Activated effector memory CD4-positive, alpha-beta T cell treated with Interleukin-2 at 50 U/mL for 16 hours (primary cell): ENCODE data around the gene SCAMP4.

ENCODE experiments used
- DNase-seq: peaks from one replicate; pipeline ENCODE4 v3.0.0-alpha.2; 2020

The SCAMP4 gene

GRCh38 chr19:1942078-1942933 lies 37.1 kb downstream of the SCAMP4 start:
- DNase-seq: peak; percentile 73

DNA sequence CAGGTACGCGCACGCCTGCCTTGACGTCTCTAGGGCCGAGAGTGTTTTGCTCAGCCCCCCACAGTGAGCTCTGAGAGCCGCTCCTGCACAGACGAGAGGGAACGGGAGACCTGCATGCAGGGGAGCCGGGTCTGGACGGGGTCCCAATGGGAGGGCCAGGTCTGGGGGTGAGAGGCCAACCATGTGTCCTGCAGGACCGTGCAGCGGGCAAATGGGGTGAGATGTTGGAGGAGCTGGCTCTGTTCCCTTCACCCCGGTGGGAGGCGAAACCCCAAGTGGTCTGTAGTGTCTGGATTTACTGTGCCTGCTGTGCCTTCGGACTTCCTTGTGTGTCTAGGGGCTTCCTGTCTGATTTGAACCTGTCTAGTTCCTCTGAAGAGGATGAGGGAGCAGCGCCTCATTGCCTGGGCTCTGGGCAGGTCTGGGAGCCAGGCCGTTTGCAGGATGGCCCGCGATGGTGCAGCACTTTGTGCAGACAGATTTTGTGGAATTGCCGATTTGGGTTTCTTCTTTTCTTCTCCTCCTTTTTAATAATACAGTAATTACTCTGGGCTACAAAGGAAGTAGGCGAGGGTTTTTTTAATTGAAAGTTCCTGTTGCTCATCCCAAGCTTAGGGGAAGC lies 37.8 kb downstream of the SCAMP4 start:
- DNase-seq: no peak

DNA sequence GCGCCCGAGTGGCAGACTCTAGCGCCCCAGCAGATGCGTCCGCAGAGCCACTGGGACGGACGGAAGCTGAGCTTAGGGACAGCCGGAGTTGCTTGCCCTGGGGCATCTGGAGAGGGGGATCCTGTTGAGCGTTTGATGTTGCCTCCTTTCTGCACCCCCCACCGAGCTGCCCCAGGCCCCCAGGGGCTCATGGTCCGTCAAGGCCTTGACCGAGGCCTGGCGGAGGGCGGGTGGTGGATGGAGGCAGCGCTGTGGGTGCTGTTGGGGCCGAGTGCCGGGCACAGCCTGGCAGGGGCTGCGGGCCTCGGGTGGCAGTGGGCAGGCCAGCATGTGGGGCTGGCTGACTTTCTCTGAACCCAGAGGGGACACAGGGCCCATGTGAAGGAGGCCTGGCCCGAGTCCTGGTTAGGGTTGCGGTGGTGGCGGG lies 38.5 kb downstream of the SCAMP4 start:
- no peak for DNase-seq

- no peak for DNase-seq
Measured at GRCh38 chr19:1944088-1944915, 39.1 kb downstream of the SCAMP4 start.

GRCh38 chr19:1944916-1945561 lies 39.8 kb downstream of the SCAMP4 start:
- no peak for DNase-seq

DNA sequence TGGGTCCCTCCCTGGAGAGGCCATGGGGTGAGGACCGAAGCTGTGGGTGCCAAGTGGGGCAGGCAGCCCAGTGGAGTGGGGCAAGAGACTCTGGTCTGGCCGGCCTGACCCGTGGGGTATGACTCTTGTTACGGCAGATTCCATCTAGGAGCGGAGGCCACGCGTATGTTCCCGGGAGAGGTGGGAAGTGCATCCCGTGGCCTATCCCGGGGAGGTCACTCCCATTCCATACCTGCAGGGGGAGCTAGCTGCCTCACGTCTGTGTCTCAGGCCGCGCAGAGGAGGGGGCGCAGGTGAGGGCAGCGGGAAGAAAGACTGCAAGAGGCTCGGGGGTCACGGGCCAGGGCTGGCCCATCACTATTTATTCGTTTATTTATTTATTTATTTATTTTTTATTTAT lies 40.7 kb downstream of the SCAMP4 start:
- DNase-seq: no peak

DNA sequence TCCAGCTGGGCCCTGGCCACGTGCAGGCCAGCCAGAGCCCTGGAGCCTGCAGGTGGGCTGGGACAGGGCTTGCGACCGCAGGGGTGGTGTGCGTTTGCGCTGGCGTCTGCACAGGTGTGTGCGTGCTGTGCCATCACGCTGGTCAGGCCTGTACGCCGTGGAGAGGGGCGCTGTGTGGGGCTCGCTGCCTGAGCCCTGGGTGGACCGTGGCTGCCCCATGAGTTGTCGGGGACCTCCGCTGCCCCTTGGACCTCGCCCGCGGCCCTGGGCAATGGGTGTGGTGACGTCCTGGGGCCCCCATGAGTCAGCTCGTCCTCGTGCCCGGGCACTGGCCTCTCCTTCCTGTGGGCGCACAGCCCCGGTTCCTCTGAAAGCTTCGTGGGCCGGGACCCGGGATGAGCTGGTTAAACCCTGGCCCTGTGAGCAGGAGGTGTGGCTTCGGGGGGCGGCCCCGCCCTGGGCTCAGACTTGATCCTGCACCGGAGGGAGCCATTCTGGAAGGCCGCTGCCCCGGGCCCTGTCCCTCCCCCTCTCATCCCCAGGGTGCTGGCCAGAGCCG lies 42.5 kb downstream of the SCAMP4 start:
- DNase-seq: no peak

GRCh38 chr19:1949304-1950101 lies 44.3 kb downstream of the SCAMP4 start:
- no peak for DNase-seq

DNA sequence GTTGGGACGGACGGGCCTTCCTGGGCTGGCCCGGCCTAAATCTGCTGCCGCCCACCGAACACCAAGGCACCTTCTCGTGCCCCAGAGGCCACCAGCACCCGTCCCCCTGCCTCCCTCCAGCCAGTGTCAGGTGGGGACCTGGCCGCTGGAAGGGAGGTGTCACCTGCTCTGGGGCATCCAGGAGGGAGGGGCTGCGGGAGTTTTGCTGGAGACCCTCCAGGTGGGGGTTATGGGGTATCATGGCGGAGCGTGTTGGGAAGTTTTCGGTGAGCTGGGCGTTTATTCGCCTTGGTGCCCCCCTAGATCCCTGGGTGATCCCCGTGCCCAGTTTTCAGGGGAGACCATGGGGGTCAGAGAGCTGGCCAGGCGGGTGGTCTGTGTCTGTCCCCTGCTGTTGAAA lies 45.4 kb downstream of the SCAMP4 start:
- DNase-seq: no peak

DNA sequence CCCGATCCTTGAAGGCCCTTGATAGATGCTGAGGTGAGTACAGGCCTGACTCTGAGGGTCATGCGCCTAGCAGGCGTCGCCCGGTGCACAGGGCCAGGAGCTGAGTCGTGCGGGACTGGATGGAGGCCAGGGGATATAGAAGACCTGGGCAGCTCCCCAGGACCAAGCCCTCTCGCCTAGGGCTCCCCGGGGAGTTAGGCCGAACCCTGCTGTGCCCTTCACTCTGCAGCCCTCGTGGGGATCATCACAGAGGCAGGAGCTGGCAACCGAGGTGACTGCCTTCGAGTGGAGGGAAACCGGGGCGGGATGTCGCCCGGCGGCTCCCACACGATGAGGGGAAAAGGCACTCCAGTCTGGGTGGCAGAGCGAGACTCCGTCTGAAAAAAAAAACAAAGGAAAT lies 47.4 kb downstream of the SCAMP4 start:
- DNase-seq: no peak

GRCh38 chr19:1953037-1953436 lies 47.8 kb downstream of the SCAMP4 start:
- DNase-seq: no peak

DNA sequence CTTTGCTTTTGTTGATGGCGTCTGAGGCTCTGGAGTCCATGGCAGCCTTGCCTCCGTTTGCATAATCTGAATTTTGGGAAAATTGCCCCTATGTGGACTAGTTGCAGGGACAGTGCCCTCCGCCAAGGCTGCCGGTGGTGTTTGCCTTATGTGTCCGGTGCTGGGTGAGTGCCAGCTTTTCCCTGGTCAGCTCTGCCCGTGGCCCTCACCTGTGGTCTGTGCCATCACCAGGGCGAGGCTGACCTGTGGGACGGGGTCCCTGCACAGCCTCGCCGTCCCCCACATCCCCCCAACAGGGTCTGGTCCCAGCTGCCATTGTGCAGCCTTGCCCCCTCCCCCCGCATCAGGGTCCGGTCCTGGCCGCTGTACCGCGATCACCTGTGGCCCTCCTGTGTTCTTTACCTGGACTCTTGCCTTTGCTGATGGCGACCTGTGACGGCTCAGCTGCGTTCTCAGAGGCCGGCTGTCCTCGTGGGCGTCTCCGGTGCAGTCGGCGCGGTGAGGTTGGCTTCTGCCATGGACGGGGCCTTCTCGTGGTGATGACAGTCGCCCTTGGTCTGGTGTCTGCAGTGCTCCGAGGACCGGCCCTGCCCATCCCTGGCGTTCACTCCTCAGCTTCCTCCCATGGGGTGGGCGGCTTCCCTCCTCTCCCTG lies 48.4 kb downstream of the SCAMP4 start:
- DNase-seq: no peak

DNA sequence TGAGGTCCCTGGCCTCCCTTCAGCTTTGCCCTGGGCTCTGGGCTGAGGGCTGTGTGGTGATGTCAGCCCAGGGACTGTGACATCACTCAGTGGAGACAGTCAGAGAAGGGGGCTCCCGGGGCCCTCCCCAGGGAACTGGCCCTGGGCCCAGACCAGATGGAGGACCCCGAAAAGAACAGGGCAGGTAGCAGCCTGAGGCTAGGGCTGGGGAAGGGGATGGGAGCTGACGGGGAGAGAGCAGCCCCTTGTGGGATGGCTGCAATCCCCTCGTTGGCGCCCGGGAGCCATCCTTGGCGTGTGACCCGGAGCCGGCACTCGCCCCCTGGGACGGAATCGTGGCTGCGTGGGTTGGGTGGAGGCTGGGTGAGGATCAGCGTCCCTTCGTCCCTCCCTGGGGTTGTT lies 49.3 kb downstream of the SCAMP4 start:
- DNase-seq: no peak

DNA sequence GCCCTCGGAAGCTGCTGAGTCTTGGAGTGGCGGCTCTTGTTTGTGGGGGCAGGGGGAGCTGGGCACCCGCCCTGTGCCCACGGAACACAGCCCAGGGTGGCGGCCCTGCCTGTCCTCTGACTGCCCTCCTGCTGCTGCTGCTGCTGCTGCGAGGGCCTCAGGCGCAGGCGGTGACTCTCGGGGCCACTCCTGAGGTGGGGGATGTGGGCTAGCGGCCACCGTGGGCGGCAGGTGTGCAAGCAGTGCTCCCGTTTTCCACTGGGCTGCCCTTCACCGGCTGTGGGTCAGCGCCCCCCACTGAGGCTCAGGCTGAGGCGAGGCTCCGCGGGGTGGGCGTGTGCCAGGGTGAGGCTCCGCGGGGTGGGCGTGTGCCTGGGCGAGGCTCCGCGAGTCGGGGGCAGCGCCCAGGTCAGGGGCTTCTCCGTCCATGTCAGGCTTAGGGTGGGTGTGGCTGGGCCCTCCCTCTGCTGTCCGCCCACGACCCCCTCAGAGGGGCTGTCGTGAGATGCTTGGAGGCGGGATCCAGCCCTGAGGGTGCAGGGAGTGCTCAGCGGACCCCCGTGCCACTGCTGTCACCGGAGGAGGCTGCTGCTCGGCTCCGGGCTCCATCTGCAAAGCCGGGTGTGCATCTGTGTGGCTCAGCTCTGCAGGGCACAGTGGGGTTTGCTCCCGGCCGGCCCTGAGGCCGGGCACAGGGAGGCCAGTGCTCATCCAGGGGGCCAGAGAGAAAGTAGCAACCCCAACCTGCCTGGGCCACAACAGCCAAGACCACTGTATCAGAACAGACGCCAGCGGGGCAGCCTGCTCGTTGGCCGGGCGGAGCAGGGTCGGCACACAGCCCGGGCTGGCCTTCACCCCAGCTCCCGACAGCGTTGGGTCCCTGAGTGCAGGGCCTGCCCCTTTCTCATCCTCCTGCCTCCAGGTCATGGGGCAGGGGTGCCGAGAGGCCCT lies 50.2 kb downstream of the SCAMP4 start:
- no peak for DNase-seq

DNA sequence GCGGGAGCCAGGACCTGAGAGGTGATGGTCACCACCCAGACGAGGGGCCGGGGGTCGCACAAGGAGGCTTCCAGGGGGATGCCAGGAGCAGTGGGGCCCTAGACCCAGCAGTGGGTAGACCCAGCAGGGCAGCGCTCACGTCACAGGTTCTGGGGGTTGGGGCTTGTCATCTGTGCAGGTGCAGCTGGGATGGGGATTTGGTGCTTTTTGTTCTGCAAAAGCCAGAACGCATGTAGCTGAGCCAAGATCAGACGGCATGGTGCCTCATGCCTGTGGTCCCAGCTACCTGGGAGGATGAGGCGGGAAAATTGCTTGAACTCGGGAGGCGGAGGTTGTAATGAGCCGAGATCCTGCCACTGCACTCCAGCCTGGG lies 50.9 kb downstream of the SCAMP4 start:
- DNase-seq: no peak

DNA sequence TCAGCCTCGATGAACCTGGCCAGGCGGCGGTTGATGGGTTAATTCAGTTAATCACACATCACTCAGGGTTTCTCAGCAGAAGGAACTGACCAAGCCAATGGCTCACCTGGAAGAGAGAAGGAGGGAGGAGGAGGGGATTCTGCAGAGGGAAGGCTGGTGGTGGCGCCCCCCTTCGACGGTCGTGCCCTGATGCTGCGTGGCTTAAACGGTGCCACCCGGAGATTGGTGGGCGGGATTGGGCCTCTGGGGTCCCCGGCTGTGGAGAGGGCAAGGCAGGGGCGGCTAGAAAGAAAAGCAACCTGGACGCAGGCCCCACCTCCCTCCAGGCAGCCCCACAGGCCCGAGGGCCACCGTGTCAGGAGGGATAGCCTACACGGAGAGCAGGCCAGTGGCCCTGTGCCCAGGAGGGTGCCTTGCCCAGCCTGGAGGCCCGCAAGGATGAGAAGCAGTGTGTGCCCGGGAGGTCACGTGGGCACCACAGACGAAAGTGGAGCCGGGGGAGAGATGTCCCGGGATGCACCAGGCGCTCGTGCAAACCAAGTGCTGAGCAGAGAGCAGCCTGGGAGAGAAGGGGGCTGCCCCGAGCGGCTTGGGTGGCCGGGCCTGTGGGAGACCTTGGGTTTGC lies 51.8 kb downstream of the SCAMP4 start:
- no peak for DNase-seq

GRCh38 chr19:1957562-1958248 lies 52.5 kb downstream of the SCAMP4 start:
- no peak for DNase-seq

DNA sequence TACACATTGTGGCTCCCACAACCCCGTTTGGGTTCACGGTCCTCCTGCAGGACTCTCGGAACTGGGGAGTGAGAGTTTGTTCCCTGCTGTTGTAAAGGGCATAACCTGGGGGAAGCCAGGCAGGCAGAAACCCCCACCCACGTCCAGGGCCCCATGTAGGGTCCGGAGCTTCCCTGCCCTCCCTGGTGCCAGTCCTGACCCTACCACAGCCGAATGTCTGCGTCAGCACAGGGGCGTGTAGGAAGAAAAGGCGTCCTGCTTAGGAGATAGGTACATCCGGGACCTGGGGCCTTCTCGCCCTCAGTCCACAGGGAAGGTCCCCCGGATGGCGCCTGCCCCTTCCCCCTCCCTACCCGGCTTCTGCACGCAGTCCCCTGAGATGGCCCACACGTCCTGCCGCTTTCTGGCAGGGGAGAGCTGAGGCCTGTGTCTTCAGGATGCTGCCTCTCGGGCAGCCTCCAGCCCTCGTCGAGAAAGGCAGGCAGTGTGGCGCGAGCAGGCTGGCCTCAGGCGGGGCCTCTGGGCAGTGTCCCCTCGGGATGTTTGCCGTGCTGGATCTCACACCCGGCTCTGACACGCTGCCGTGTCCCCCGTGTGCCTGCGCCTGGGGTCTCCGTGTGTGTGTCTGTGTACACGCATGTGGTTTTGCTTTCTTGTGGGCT lies 54.9 kb downstream of the SCAMP4 start:
- no peak for DNase-seq
